Neural crest cell (in vitro differentiated cells): ENCODE data around the gene ITIH5. TPM values are rescaled to one million over a fixed set of nuclear protein-coding genes. Genes with fewer than 3 reads are reported as not detected.

Experiments
- DNase-seq: peaks from one replicate; pipeline ENCODE4 v3.0.0; 2021; ENCODE audit warnings: low read depth, mixed read lengths, low spot score
- H3K27ac Mint-ChIP-seq: one replicate; pipeline ENCODE4 v1.8.0; 2021; ENCODE audit warnings: mild to moderate bottlenecking, mixed read lengths; ENCODE audit not compliant: unreplicated experiment
- H3K27me3 Mint-ChIP-seq: 2 replicates; pipeline ENCODE4 v1.8.0; 2021; ENCODE audit warnings: low read depth, mild to moderate bottlenecking, mixed read lengths
- H3K36me3 Mint-ChIP-seq: 2 replicates; pipeline ENCODE4 v1.8.0; 2021; ENCODE audit warnings: low read depth, mild to moderate bottlenecking, mixed read lengths
- H3K4me1 Mint-ChIP-seq: 2 replicates; pipeline ENCODE4 v1.8.0; 2021; ENCODE audit warnings: mixed read lengths
- H3K4me3 Mint-ChIP-seq: one replicate; pipeline ENCODE4 v1.8.0; 2021; ENCODE audit warnings: mild to moderate bottlenecking, mixed read lengths
- H3K9me3 Mint-ChIP-seq: 2 replicates; pipeline ENCODE4 v1.8.0; 2021; ENCODE audit warnings: mixed read lengths
- total RNA-seq: library from RNA; stranded (reverse); gene quantifications from 2 replicates; pipeline ENCODE4 v1.2.1, GENCODE V29; 2021
- TF ChIP-seq, protein P1 (sequence below): fragments of 200-600 bp; sonication (generic); conservative IDR thresholded peaks from 2 replicates; pipeline ENCODE4 v1.5.0; 2021; ENCODE audit warnings: antibody characterized with exemption, mild to moderate bottlenecking

The ITIH5 gene
- total RNA-seq, 1 donor from 2014 or later, result not detected

DNA sequence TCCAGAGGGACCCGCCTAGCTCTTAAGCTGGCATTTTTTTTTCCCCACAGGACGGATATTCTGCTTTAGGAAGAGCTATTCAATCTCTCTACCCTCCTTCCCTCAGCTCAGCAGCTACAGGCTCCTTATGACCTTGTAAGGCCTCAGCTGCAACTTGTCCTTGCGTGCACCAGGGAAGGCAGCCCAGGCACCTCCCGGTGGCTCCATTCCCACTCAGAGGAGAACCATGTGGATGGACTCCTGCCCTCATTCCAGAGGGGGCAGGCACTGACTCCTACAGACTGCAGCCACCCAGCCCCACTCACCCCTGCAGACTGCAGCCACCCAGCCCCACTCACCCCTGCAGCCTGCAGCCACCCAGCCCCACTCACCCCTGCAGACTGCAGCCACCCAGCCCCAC, 73.7 kb downstream of the ITIH5 start:
- Mint-ChIP-seq H3K27ac (no peak overlapping the region), H3K27me3 (peaks cover 2% of the 10 kb centered on the region), H3K9me3 (peaks cover 3% of the 10 kb centered on the region), H3K4me3 (no peak overlapping the region), H3K36me3 (no peaks in the 10 kb centered on the region), H3K4me1 (peaks cover 6% of the 10 kb centered on the region)
- no peak for DNase-seq
- TF ChIP-seq, protein P1, sequence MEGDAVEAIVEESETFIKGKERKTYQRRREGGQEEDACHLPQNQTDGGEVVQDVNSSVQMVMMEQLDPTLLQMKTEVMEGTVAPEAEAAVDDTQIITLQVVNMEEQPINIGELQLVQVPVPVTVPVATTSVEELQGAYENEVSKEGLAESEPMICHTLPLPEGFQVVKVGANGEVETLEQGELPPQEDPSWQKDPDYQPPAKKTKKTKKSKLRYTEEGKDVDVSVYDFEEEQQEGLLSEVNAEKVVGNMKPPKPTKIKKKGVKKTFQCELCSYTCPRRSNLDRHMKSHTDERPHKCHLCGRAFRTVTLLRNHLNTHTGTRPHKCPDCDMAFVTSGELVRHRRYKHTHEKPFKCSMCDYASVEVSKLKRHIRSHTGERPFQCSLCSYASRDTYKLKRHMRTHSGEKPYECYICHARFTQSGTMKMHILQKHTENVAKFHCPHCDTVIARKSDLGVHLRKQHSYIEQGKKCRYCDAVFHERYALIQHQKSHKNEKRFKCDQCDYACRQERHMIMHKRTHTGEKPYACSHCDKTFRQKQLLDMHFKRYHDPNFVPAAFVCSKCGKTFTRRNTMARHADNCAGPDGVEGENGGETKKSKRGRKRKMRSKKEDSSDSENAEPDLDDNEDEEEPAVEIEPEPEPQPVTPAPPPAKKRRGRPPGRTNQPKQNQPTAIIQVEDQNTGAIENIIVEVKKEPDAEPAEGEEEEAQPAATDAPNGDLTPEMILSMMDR, result no peak

DNA sequence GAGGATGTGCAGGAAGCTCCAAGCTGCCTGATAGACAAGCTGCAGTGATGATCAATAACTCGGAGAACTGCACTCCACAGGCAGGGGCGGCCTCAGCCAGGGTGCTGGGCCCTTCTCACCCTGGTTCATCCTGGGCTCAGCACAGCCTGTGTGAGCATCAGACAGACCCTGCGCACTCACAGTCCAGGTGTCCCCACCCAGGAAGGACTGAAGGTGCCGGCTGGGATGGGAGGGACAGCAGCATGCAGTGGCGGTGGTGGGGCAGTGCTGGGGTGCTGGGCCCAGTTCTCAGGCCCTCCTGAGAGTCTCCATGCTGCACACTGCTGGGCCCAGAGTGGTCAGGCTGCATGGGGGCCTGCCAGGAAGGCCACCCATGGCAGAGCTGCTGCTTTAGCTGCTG, 74.1 kb downstream of the ITIH5 start:
- TF ChIP-seq, protein P1, result no peak
- peaks cover 3% of the 10 kb centered on the region for H3K9me3 Mint-ChIP-seq
- H3K4me3 Mint-ChIP-seq, result no peak overlapping the region
- no peaks in the 10 kb centered on the region for H3K36me3 Mint-ChIP-seq
- peaks cover 6% of the 10 kb centered on the region for H3K4me1 Mint-ChIP-seq
- DNase-seq, result no peak
- peaks cover 2% of the 10 kb centered on the region for H3K27me3 Mint-ChIP-seq
- H3K27ac Mint-ChIP-seq, result no peak overlapping the region

DNA sequence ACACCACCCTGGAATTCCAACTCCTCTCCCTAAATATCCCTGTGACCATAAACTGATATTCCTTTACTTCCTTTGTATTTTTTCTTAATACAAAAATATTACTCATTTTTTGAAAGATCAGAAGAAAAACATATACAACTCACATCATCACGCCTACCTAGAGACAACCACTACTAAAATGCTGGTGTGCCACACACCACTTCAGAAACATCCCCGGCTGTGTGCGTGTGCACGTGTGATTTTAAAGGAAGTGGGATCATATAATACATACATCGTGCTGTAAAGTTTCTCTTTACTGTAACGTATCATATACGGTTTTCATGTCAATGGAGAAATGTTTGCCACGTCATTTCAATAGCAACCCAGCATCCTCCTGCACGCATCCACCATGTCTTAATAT, 76.5 kb downstream of the ITIH5 start:
- peaks cover 4% of the 10 kb centered on the region for H3K4me1 Mint-ChIP-seq
- peaks cover 2% of the 10 kb centered on the region for H3K27me3 Mint-ChIP-seq
- no peak for DNase-seq
- H3K4me3 Mint-ChIP-seq, result no peak overlapping the region
- no peak overlapping the region for H3K27ac Mint-ChIP-seq
- peaks cover 3% of the 10 kb centered on the region for H3K9me3 Mint-ChIP-seq
- TF ChIP-seq, protein P1, result no peak
- H3K36me3 Mint-ChIP-seq, result no peaks in the 10 kb centered on the region

DNA sequence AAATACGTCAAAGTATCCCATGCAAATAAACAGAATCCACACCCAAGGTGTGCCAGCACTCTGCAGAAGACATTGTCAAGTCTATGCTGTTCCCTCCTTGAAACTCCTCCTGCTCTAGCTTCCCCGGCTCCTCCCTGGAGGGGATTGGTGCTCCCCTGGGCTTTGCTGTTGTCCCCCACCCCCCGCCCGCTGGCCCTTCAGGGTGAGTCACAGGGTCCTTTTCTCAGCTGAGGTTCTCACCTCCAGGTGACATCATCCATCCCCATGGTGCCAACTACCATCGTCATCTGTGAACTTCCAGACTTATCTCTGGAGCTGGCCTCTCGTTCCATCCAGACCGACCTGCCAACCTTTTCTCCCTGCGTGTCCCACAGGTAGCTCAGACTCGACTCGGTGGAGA, 77.0 kb downstream of the ITIH5 start:
- H3K27me3 Mint-ChIP-seq, result peaks cover 2% of the 10 kb centered on the region
- H3K9me3 Mint-ChIP-seq, result peaks cover 3% of the 10 kb centered on the region
- TF ChIP-seq, protein P1, result no peak
- no peak for DNase-seq
- H3K36me3 Mint-ChIP-seq, result no peaks in the 10 kb centered on the region
- H3K4me1 Mint-ChIP-seq, result peaks cover 4% of the 10 kb centered on the region
- no peak overlapping the region for H3K4me3 Mint-ChIP-seq
- H3K27ac Mint-ChIP-seq, result no peak overlapping the region

- Mint-ChIP-seq H3K27ac (no peak overlapping the region), H3K9me3 (no peaks in the 10 kb centered on the region), H3K4me3 (no peak overlapping the region), H3K36me3 (no peaks in the 10 kb centered on the region), H3K4me1 (peaks cover 4% of the 10 kb centered on the region), H3K27me3 (peaks cover 2% of the 10 kb centered on the region)
- TF ChIP-seq, protein P1, result no peak
- no peak for DNase-seq
These were observed 78.9 kb downstream of the ITIH5 start for GRCh38 chr10:7587865-7588188.
